Measurements from ENCODE around the gene PTPRQ. TPM values are rescaled to one million over a fixed set of nuclear protein-coding genes. Genes with fewer than 3 reads are reported as not detected.

Gene PTPRQ, protein sequence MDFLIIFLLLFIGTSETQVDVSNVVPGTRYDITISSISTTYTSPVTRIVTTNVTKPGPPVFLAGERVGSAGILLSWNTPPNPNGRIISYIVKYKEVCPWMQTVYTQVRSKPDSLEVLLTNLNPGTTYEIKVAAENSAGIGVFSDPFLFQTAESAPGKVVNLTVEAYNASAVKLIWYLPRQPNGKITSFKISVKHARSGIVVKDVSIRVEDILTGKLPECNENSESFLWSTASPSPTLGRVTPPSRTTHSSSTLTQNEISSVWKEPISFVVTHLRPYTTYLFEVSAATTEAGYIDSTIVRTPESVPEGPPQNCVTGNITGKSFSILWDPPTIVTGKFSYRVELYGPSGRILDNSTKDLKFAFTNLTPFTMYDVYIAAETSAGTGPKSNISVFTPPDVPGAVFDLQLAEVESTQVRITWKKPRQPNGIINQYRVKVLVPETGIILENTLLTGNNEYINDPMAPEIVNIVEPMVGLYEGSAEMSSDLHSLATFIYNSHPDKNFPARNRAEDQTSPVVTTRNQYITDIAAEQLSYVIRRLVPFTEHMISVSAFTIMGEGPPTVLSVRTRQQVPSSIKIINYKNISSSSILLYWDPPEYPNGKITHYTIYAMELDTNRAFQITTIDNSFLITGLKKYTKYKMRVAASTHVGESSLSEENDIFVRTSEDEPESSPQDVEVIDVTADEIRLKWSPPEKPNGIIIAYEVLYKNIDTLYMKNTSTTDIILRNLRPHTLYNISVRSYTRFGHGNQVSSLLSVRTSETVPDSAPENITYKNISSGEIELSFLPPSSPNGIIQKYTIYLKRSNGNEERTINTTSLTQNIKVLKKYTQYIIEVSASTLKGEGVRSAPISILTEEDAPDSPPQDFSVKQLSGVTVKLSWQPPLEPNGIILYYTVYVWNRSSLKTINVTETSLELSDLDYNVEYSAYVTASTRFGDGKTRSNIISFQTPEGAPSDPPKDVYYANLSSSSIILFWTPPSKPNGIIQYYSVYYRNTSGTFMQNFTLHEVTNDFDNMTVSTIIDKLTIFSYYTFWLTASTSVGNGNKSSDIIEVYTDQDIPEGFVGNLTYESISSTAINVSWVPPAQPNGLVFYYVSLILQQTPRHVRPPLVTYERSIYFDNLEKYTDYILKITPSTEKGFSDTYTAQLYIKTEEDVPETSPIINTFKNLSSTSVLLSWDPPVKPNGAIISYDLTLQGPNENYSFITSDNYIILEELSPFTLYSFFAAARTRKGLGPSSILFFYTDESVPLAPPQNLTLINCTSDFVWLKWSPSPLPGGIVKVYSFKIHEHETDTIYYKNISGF (N-terminal part only)
- total RNA-seq (0.71 TPM), polyA plus RNA-seq (ENCODE audit: insufficient read depth in 1 of 8, insufficient read length in 8 of 8, low replicate concordance in 1 of 8) (1 to 10 TPM in 2 of 8 donors, under 1 TPM in 6; 0.36 to 2.0 (median 0.66) TPM)
- long read RNA-seq, donor 1 = 0 reads
- long read RNA-seq, donor 2 = 0 reads
- long read RNA-seq, donor 3 = 0 reads
- long read RNA-seq, donor 4 = 0 reads
- long read RNA-seq, donor 5 = 0 reads
- long read RNA-seq, donor 6, partial matches to known transcripts = 10 of 10 reads
- long read RNA-seq, donor 6, other reads (novel, unspliced or antisense) = 0 of 10 reads
- long read RNA-seq, donor 7 = 0 reads
- long read RNA-seq, donor 8 = 0 reads
- long read RNA-seq, donor 9 = 0 reads
- long read RNA-seq, donor 10 = 0 reads
- long read RNA-seq, donor 11 = 0 reads

DNA sequence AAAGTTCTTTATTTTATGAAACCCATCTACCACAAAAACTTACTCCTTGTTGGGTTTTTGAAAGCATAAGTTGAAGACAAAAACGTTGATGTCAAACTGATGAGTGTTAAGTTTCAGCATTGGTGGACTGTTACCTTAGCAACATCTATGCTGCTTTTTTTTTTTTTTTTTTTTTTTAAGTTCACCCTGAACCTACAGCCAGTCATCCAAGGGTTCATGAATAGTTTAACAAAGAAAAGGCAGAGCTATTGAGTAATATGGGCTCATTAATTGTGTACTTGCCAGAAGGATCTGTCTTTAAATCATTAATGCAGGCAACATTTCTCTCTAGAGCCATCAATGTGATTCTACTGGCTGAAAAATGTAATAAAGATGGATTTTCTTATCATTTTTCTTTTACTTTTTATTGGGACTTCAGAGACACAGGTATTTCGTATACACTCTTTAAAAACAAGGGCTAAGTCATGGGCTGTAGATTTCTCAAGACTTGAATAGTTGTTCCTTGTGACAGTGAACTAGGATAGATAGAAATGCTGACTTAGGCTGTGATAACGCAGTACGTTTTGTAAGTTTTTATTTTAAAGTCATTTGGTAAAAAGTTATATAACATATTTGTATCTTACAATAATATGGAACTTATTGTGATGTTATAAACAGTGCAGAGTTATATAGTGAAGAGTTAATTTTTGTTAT lies at the start of gene PTPRQ:
PTPRQ (plus strand) TSS at position 262 of the 693 bp plus-strand sequence; CDS start at position 373, 111 bp downstream.
- H3K27me3 ChIP-seq (ENCODE audit: control insufficient read depth, insufficient read depth, low read length) = no peaks in the 10 kb centered on the region
- no peak within 1 kb of the TSS for H3K4me3 ChIP-seq (ENCODE audit: low read length)
- no CpG with 5 or more reads among the region's 4 CpGs for WGBS (ENCODE audit: insufficient coverage)
- no peak within 1 kb of the TSS for H3K27ac ChIP-seq (ENCODE audit: low read length)
- DNase-seq = no peak
- no peaks in the 10 kb centered on the region for H3K4me1 ChIP-seq (ENCODE audit: control insufficient read depth, insufficient read depth, low read length)
- no peaks in the 10 kb centered on the region for H3K36me3 ChIP-seq (ENCODE audit: control insufficient read depth, insufficient read depth, low read length)
- no peaks in the 10 kb centered on the region for H3K9me3 ChIP-seq (replicated peaks; ENCODE audit: control insufficient read depth, low read depth, low read length)

DNA sequence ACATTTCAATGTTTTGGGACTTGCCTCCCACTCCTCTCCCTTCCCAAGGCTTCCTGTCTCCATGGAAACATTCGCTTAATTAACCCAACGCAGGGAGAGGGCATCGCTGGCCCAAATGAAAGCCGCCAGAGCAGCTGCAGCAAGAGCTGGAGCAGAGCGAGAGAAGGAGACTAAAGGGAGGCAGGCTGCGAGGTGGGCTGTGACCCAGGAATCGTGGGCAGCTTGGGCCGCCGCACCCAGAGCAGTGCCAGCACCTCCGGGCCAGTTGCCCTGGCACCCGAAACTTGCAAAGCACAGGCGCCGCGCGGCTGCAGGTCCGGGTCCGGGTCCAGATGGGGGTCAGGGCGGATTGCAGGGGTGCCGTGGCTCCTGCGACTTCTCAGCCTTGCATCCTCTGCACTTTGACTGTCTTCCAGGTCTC lies 43.5 kb upstream of the PTPRQ start:
- 21% methylated on average over 17 of the region's 20 CpGs for WGBS (ENCODE audit: insufficient coverage)
- H3K4me3 ChIP-seq (ENCODE audit: low read length) = peak overlapping the region; percentile 18
- no peaks in the 10 kb centered on the region for H3K9me3 ChIP-seq (replicated peaks; ENCODE audit: control insufficient read depth, low read depth, low read length)
- peaks cover 3% of the 10 kb centered on the region for H3K27me3 ChIP-seq (ENCODE audit: control insufficient read depth, insufficient read depth, low read length)
- no peaks in the 10 kb centered on the region for H3K36me3 ChIP-seq (ENCODE audit: control insufficient read depth, insufficient read depth, low read length)
- peak; percentile 6 for DNase-seq
- H3K27ac ChIP-seq (ENCODE audit: low read length) = no peak overlapping the region
- H3K4me1 ChIP-seq (ENCODE audit: control insufficient read depth, insufficient read depth, low read length) = no peaks in the 10 kb centered on the region

DNA sequence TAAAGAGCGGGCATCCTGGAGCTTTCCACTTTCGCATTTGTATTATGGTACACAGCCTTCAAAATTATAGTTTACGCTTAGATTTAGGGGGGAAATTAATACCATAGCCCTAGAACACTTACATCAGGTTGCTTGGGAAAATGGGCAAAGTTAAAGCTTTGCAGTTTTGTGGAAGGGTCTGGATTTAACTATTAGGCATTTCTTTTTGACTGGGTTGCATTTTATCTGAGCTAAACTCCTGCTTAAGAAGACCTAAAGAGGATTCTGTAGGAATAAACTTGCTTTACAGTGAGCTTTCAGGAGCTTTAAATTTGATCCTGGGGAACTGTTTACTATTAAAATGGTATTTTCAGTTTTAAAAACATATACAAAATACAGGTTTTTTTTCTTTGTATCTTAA lies 42.8 kb upstream of the PTPRQ start:
- no peaks in the 10 kb centered on the region for H3K9me3 ChIP-seq (replicated peaks; ENCODE audit: control insufficient read depth, low read depth, low read length)
- no peak overlapping the region for H3K4me3 ChIP-seq (ENCODE audit: low read length)
- H3K36me3 ChIP-seq (ENCODE audit: control insufficient read depth, insufficient read depth, low read length) = no peaks in the 10 kb centered on the region
- H3K27ac ChIP-seq (ENCODE audit: low read length) = no peak overlapping the region
- peaks cover 3% of the 10 kb centered on the region for H3K27me3 ChIP-seq (ENCODE audit: control insufficient read depth, insufficient read depth, low read length)
- no peak for DNase-seq
- WGBS (ENCODE audit: insufficient coverage) = no CpG with 5 or more reads among the region's 3 CpGs
- no peaks in the 10 kb centered on the region for H3K4me1 ChIP-seq (ENCODE audit: control insufficient read depth, insufficient read depth, low read length)

DNA sequence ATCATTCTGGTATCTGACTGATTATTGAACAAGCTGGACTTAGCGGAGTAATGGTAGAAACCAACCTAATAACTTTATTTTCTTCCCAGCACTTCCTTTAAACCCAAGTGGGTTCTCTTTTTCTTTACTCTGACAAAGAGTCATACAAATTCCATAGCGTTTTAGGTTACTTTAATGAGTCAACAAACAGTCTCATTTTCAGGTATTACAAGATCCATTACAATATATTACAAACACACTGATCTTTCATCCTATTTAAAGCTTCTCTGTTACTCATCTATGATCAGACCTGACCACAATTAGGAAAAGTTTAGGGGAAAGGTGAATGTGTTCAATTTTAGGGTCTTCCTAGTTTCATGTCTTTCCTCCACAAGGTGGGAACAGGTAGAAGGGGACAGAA lies 39.4 kb upstream of the PTPRQ start:
- no peak overlapping the region for H3K27ac ChIP-seq (ENCODE audit: low read length)
- H3K27me3 ChIP-seq (ENCODE audit: control insufficient read depth, insufficient read depth, low read length) = peaks cover 3% of the 10 kb centered on the region
- DNase-seq = no peak
- WGBS (ENCODE audit: insufficient coverage) = no CpG with 5 or more reads among the region's 2 CpGs
- H3K4me3 ChIP-seq (ENCODE audit: low read length) = no peak overlapping the region
- H3K4me1 ChIP-seq (ENCODE audit: control insufficient read depth, insufficient read depth, low read length) = no peaks in the 10 kb centered on the region
- H3K9me3 ChIP-seq (replicated peaks; ENCODE audit: control insufficient read depth, low read depth, low read length) = no peaks in the 10 kb centered on the region
- H3K36me3 ChIP-seq (ENCODE audit: control insufficient read depth, insufficient read depth, low read length) = no peaks in the 10 kb centered on the region

DNA sequence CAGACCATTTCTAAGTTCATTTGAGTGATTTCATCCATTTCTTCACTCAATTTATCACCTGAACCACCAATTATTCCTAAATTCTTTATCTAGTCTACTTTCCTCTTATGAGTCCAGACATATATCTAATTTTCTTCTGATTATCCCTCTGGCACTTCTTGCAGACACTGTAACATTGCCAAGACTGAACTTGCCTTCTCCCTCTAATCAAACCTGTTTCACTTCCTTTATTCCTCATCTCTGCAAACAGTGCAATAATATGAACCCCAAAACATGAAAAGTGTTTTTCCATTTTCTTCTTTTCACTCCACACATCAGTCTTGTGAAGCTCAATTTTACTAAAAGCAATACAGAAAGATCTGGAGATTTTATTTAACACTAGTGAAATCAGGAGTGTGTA lies 37.8 kb upstream of the PTPRQ start:
- DNase-seq = no peak
- Histone ChIP-seq H3K27ac (ENCODE audit: low read length) (no peak overlapping the region), H3K4me1 (ENCODE audit: control insufficient read depth, insufficient read depth, low read length) (no peaks in the 10 kb centered on the region), H3K27me3 (ENCODE audit: control insufficient read depth, insufficient read depth, low read length) (no peaks in the 10 kb centered on the region), H3K36me3 (ENCODE audit: control insufficient read depth, insufficient read depth, low read length) (no peaks in the 10 kb centered on the region), H3K9me3 (replicated peaks; ENCODE audit: control insufficient read depth, low read depth, low read length) (no peaks in the 10 kb centered on the region), H3K4me3 (ENCODE audit: low read length) (no peak overlapping the region)

DNA sequence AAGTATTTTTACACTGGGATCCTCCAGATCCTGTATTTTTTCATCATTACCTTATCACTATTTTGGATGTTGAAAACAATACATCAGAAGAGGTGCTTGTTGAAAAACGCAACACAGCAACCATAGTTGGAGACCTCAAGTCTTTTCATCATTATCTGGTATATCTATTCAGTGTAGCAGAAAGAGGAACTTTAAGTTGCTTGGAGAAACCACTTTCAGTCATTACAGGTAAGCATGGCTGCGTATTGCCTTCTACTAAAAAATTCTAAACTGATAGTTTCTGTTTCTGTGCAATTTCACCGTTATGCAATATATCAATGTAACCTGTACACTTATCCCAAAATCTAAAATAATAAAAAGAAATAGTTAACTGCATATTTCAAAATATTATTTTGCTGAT lies 32.2 kb upstream of the PTPRQ start:
- H3K27ac ChIP-seq (ENCODE audit: low read length) = no peak overlapping the region
- no peaks in the 10 kb centered on the region for H3K36me3 ChIP-seq (ENCODE audit: control insufficient read depth, insufficient read depth, low read length)
- no peak for DNase-seq
- H3K27me3 ChIP-seq (ENCODE audit: control insufficient read depth, insufficient read depth, low read length) = no peaks in the 10 kb centered on the region
- no peaks in the 10 kb centered on the region for H3K9me3 ChIP-seq (replicated peaks; ENCODE audit: control insufficient read depth, low read depth, low read length)
- no peaks in the 10 kb centered on the region for H3K4me1 ChIP-seq (ENCODE audit: control insufficient read depth, insufficient read depth, low read length)
- no peak overlapping the region for H3K4me3 ChIP-seq (ENCODE audit: low read length)
- no CpG with 5 or more reads among the region's 3 CpGs for WGBS (ENCODE audit: insufficient coverage)

DNA sequence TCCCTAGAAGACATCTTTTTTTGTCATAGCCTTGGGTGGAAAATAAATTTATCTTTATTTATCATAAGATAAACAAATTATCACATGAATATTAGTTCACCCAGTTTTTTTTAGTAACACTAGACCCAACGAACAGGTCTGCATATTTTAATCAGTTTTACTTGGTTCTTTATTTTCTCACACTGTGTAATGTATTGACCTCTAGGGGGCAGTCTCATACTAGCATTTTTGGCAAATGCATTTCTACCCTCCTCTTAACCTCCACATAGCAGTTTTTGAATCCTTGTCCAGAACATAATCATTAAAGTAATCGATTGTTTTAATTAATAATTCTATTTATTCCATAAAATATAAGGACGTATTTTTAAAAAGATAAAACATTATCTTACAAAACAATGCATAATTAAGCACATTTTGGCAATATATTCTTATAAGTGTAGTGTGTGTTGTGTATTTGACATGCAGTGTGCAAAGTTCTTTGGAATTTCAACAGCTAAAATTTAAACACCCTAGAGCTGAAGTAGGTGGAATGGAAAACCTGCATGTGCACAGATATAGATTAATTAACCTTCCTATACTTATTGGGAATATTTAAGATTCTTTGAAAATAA lies 31.6 kb upstream of the PTPRQ start:
- no CpG with 5 or more reads among the region's 3 CpGs for WGBS (ENCODE audit: insufficient coverage)

DNA sequence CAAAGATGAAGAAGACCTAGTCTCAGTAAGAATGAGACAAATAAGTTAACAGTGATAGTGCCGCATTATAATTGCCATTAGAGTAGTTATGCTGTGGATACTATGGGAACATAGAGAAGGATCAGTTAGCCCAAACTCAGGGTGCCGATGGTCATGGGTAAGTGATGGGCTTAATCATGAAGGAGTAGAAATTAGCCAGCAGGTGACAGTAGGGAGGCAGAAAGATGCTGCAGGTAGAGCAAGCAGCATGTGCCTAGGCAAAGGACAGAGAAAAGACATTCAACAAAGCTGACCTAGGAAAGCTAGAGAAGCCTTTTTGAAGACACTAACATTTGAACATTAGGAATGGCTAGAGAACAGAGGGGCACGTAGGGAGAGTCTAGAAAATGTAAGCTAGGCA lies 30.6 kb upstream of the PTPRQ start:
- 88% methylated on average over 2 of the region's 3 CpGs for WGBS (ENCODE audit: insufficient coverage)
- Histone ChIP-seq H3K27ac (ENCODE audit: low read length) (no peak overlapping the region), H3K4me3 (ENCODE audit: low read length) (no peak overlapping the region), H3K27me3 (ENCODE audit: control insufficient read depth, insufficient read depth, low read length) (no peaks in the 10 kb centered on the region), H3K9me3 (replicated peaks; ENCODE audit: control insufficient read depth, low read depth, low read length) (no peaks in the 10 kb centered on the region), H3K36me3 (ENCODE audit: control insufficient read depth, insufficient read depth, low read length) (no peaks in the 10 kb centered on the region), H3K4me1 (ENCODE audit: control insufficient read depth, insufficient read depth, low read length) (no peaks in the 10 kb centered on the region)
- DNase-seq = no peak

More for the DNA sequence above, 31.6 kb upstream of the PTPRQ start:
- no peak overlapping the region for H3K27ac ChIP-seq (ENCODE audit: low read length)
- no peaks in the 10 kb centered on the region for H3K36me3 ChIP-seq (ENCODE audit: control insufficient read depth, insufficient read depth, low read length)
- no peaks in the 10 kb centered on the region for H3K4me1 ChIP-seq (ENCODE audit: control insufficient read depth, insufficient read depth, low read length)
- H3K4me3 ChIP-seq (ENCODE audit: low read length) = no peak overlapping the region
- no peaks in the 10 kb centered on the region for H3K9me3 ChIP-seq (replicated peaks; ENCODE audit: control insufficient read depth, low read depth, low read length)
- no peaks in the 10 kb centered on the region for H3K27me3 ChIP-seq (ENCODE audit: control insufficient read depth, insufficient read depth, low read length)
- peak; percentile 69 for DNase-seq

DNA sequence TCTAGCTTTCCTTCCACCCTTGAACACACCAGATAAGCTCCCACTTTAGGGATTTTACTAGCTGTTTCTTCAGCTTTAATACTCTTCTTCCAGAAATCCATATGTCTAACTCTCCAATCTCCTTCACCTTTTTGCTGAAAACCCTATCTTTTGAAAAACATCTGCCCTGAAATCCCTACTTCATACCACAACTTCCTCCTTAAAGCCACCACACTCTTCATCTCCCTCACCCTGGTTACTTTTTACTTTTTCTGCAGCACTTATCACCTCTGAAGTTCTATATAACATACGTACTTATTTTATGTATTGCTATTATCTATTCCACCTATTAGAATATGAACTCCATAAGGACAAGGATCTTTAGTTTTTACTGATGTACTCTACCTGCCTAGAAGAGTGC lies 28.6 kb upstream of the PTPRQ start:
- WGBS (ENCODE audit: insufficient coverage) = no CpG with 5 or more reads among the region's 1 CpG
- Histone ChIP-seq H3K27me3 (ENCODE audit: control insufficient read depth, insufficient read depth, low read length) (no peaks in the 10 kb centered on the region), H3K36me3 (ENCODE audit: control insufficient read depth, insufficient read depth, low read length) (no peaks in the 10 kb centered on the region), H3K9me3 (replicated peaks; ENCODE audit: control insufficient read depth, low read depth, low read length) (no peaks in the 10 kb centered on the region), H3K4me1 (ENCODE audit: control insufficient read depth, insufficient read depth, low read length) (peaks cover 3% of the 10 kb centered on the region), H3K4me3 (ENCODE audit: low read length) (no peak overlapping the region), H3K27ac (ENCODE audit: low read length) (no peak overlapping the region)
- DNase-seq = no peak
